ENCODE measurements around the gene SBF2. TPM values are rescaled to one million over a fixed set of nuclear protein-coding genes. Genes with fewer than 3 reads are reported as not detected.

Gene SBF2
- total and polyA plus RNA-seq, 9 of the 15 experiments (the other 6 are each of a cell fraction or from before 2014, with no cell fraction given) = 0.80 to 9.5 (median 5.0) TPM

GRCh38 chr11:9888938-9889337 is 405.1 kb downstream of the SBF2 start (continued):
- no peak for TF ChIP-seq MTA1 (IDR thresholded peaks at IDR 0.05; ENCODE audit: borderline replicate concordance)
- TF ChIP-seq SETDB1 (IDR thresholded peaks at IDR 0.05; ENCODE audit: low read length) = no peak
- TF ChIP-seq, protein P1, sequence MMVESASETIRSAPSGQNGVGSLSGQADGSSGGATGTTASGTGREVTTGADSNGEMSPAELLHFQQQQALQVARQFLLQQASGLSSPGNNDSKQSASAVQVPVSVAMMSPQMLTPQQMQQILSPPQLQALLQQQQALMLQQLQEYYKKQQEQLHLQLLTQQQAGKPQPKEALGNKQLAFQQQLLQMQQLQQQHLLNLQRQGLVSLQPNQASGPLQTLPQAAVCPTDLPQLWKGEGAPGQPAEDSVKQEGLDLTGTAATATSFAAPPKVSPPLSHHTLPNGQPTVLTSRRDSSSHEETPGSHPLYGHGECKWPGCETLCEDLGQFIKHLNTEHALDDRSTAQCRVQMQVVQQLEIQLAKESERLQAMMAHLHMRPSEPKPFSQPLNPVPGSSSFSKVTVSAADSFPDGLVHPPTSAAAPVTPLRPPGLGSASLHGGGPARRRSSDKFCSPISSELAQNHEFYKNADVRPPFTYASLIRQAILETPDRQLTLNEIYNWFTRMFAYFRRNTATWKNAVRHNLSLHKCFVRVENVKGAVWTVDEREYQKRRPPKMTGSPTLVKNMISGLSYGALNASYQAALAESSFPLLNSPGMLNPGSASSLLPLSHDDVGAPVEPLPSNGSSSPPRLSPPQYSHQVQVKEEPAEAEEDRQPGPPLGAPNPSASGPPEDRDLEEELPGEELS (CRISPR knock-in tag; IDR thresholded peaks at IDR 0.05; ENCODE audit: borderline replicate concordance) = no peak
- TF ChIP-seq HIVEP1 (CRISPR knock-in tag; IDR thresholded peaks at IDR 0.05) = no peak
- no peak for TF ChIP-seq PRMT5 (CRISPR knock-in tag; IDR thresholded peaks at IDR 0.05)
- TF ChIP-seq CBX3 (IDR thresholded peaks at IDR 0.05; ENCODE audit: borderline replicate concordance in 1 of 2, low read length in 2 of 2) = no peak
- TF ChIP-seq NFE2L1 (tag; IDR thresholded peaks at IDR 0.05; ENCODE audit: borderline replicate concordance, low read depth) = no peak
- TF ChIP-seq NR2F6 (CRISPR knock-in tag; IDR thresholded peaks at IDR 0.05) = no peak
- TF ChIP-seq RHOXF2B (CRISPR knock-in tag; conservative IDR thresholded peaks at IDR 0.05) = no peak
- TF ChIP-seq FOXA1 (IDR thresholded peaks at IDR 0.05; ENCODE audit: borderline replicate concordance) = no peak
- TF ChIP-seq ZKSCAN3 (CRISPR knock-in tag; IDR thresholded peaks at IDR 0.05) = no peak

- WGBS (ENCODE audit: insufficient coverage, low coverage, missing lambda C conversion rate) = 4% methylated on average over 2 of the region's 2 CpGs
- no peak overlapping the region for H3K9ac ChIP-seq (ENCODE audit: insufficient read depth in 1 of 2, low read depth in 2 of 2, low read length in 2 of 2)
- no peaks in the 10 kb centered on the region for H4K20me1 ChIP-seq (replicated peaks; ENCODE audit: control insufficient read depth, insufficient read depth, low read length)
- H3K4me2 ChIP-seq (ENCODE audit: insufficient read depth, low read length) = no peak overlapping the region
- no peak overlapping the region for H3K4me3 ChIP-seq
- ChIA-PET POLR2A (no interaction called here), CTCF (ENCODE audit: low intra/inter-chr PET ratio) (no interaction called here)
- H3K4me1 ChIP-seq (replicated peaks in 1 of 2; ENCODE audit: control insufficient read depth in 2 of 2, insufficient read depth in 2 of 2, low read length in 2 of 2) = no peaks in the 10 kb centered on the region
- no peaks in the 10 kb centered on the region for H3K9me1 ChIP-seq (ENCODE audit: control insufficient read depth, insufficient read depth, low read length)
- H3K79me2 ChIP-seq (ENCODE audit: control insufficient read depth, insufficient read depth, low read length) = no peaks in the 10 kb centered on the region
- ATAC-seq = no peak
- no peak for FAIRE-seq
- no peak overlapping the region for H2AFZ ChIP-seq (ENCODE audit: low read depth, low read length)
- H3K9me3 ChIP-seq (replicated peaks; ENCODE audit: control insufficient read depth, insufficient read depth, low read depth, low read length) = no peaks in the 10 kb centered on the region
- no peaks in the 10 kb centered on the region for H3K36me3 ChIP-seq (ENCODE audit: control insufficient read depth, insufficient read depth, low read length)
- in situ Hi-C loops (cut with MboI) = no loop called here
- no peak overlapping the region for H3K27ac ChIP-seq (ENCODE audit: extremely low read depth, low read depth, low read length)
- no peak for DNase-seq (ENCODE audit: extremely low read depth in 1 of 4, low spot score in 3 of 4)
- no TSS peak for BruUV-seq (replicated peaks)
- H3K27me3 ChIP-seq (ENCODE audit: control insufficient read depth in 2 of 2, insufficient read depth in 2 of 2, low read length in 2 of 2) = peaks cover 0 to 1% of the 10 kb centered on the region in 2 experiments; a peak in 2 of 5 replicates
- intact Hi-C loops (cut with micrococcal nuclease) = no loop called here
- TF ChIP-seq SIRT6 (IDR thresholded peaks at IDR 0.05; ENCODE audit: low read depth, low read length) (no peak), C11orf30 (IDR thresholded peaks at IDR 0.05; ENCODE audit: low read depth) (peak; percentile 49; the same call in 1 of the 2 replicates), MAFF (IDR thresholded peaks at IDR 0.05; ENCODE audit: low read length) (0 out of 2 replicates have a peak, but pooled peaks have one; percentile 34), ZNF316 (IDR thresholded peaks at IDR 0.05) (peak; percentile 69), MAFG (tag; conservative IDR thresholded peaks at IDR 0.05) (0 out of 2 replicates have a peak, but pooled peaks have one; percentile 19), NCOR1 (IDR thresholded peaks at IDR 0.05) (no peak), FOXK1 (CRISPR knock-in tag; IDR thresholded peaks at IDR 0.05; ENCODE audit: borderline replicate concordance) (no peak)
These were observed 406.5 kb downstream of the SBF2 start for GRCh38 chr11:9887472-9887871.
